ENCODE results near the gene PRDM9.

Gene PRDM9

GRCh38 chr5:23528677-23529076 lies 21.3 kb downstream of the PRDM9 start:
- DNase-seq, result no peak

DNA sequence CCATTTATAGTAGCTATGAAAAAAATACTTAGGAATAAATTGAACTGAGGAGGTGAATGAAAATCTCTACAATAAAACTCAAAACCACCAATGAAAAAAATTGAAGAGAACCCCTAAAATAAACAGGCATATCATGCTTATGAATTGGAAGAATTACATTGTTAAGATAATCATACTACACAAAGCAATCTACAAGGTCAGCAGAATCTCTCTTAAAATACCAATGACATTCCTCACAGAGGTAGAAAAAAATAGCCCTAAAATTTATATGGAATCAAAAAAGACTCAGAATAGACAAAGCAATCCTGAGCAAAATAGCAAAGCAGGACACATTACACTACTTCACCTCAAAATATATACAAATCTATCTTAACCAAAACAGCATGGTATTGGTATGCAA lies 23.2 kb downstream of the PRDM9 start:
- DNase-seq, result no peak

DNA sequence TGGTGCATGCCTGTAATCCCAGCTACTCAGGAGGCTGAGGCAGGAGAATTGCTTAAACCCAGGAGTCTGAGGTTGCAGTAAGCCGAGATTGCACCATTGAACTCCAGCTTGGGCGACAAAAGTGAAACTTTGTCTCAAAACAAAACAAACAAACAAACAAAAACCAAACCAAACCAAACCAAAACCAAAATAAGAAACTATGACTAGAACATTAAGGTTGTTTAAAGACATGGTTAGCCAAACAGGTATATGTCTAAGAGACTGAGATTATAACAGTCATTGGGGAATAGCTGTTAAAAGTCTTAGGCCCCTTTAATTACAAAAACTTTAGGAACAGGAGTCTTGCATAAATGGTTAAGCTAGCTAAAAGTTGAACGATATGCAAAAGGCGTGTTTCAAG lies 63.6 kb downstream of the PRDM9 start:
- DNase-seq, result no peak

Measured in NCI-H226 (cell line).